Measurements from ENCODE around the gene TM4SF20. TPM values are rescaled to one million over a fixed set of nuclear protein-coding genes. Genes with fewer than 3 reads are reported as not detected.

TM4SF20 gene, protein sequence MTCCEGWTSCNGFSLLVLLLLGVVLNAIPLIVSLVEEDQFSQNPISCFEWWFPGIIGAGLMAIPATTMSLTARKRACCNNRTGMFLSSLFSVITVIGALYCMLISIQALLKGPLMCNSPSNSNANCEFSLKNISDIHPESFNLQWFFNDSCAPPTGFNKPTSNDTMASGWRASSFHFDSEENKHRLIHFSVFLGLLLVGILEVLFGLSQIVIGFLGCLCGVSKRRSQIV
- total RNA-seq = not detected

DNA sequence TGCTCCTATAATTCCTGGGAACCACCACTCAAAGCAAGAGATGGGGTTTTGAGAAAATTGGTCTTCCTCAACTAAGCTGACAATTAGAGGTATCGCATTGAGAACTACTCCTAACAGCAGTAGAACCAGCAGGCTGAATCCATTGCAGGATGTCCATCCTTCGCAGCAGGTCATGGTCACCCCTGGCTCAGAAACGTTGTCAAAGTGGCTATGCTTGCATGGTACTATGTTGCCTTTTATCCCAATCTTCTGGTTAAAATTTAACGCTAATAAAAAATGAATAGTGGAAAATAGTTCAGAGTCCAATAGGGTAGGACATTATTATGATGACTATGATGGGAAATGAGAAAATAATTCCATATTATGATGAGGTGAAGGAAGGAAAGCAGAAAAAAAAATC, at the start of gene TM4SF20:
TM4SF20 (minus strand) TSS at position 212 of the 400 bp plus-strand sequence; CDS start at position 174, 38 bp downstream.
- no peak for ATAC-seq
- peaks cover 0 to 14% of the 10 kb centered on the region in 2 donors for H3K9me3 Mint-ChIP-seq
- H3K27ac Mint-ChIP-seq = no peak within 1 kb of the TSS
- H3K36me3 Mint-ChIP-seq = peaks cover 0 to 14% of the 10 kb centered on the region in 2 donors
- no peak for DNase-seq (ENCODE audit: low spot score in 2 of 2)

DNA sequence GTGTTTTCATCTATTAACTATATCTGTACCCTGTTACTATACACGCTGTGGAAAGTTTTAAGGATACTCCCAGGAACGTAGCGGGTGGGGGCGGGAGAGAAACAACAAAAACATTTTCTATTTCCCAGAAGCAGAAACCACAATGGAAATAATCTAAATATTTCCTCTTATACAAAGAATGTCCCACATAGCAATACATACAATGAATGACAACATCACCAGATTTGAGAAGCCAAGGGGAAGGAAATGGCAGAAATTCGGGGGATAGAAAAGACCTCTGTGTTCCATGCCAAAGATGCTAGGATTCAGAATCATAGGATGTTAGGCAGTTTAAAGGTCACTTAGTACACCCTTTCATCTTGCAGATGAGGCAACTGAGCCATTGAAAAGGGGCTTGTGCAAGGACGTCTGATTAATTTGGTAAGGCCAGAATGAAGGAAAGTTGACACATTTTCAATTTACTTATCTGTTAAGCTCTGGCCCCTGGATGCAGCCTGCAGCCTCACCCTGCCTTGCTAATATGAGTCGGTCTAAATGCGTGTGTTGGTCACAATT, 49.7 kb upstream of the TM4SF20 start:
- ATAC-seq = no peak
- Mint-ChIP-seq H3K36me3 (peaks cover 22 to 30% of the 10 kb centered on the region in 2 donors), H3K27ac (no peak overlapping the region), H3K9me3 (peaks cover 10 to 28% of the 10 kb centered on the region in 2 donors)
- DNase-seq (ENCODE audit: low spot score in 2 of 2) = no peak

DNA sequence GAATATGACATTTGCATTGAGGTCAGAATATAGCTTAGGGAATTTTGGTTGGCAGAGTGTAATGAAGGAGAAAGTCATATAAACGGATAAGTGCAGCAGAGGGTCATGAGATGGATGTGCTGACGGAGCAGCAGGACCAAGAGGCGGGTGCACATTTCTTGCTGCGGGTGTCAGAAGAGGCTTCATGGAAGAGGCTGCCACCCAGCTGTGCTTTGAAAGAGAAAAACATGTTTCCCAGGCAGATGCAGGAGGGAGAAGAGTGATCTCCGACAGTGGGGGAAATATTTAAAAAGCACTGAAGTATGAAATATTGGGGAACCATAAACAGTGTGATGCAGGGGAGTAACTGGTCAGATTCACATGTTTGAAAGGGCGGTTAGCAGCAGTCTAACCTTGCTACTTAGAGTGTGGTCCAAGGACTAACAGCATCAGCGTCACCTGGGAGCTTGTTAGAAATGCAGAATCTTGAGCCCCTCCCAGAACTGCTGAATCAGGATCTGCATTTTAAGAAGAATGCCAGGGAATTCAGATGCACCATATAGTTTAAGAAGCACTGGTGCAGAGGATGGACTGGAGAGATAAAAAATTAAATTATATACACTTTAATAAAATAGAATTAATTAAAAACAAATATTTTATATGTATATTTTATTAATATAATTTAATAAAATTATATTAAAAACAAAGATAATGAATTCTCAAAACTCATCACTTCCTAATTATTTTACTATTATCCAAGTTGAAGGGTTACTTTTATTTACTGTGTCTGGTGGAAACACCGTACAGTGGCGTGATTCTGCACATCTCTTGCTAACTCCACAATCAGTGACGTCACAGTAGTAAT, 44.8 kb upstream of the TM4SF20 start:
- Mint-ChIP-seq H3K9me3 (peaks cover 0 to 6% of the 10 kb centered on the region in 2 donors), H3K36me3 (no peaks in the 10 kb centered on the region), H3K27ac (no peak overlapping the region)
- ATAC-seq = no peak
- DNase-seq (ENCODE audit: low spot score in 2 of 2) = no peak

DNA sequence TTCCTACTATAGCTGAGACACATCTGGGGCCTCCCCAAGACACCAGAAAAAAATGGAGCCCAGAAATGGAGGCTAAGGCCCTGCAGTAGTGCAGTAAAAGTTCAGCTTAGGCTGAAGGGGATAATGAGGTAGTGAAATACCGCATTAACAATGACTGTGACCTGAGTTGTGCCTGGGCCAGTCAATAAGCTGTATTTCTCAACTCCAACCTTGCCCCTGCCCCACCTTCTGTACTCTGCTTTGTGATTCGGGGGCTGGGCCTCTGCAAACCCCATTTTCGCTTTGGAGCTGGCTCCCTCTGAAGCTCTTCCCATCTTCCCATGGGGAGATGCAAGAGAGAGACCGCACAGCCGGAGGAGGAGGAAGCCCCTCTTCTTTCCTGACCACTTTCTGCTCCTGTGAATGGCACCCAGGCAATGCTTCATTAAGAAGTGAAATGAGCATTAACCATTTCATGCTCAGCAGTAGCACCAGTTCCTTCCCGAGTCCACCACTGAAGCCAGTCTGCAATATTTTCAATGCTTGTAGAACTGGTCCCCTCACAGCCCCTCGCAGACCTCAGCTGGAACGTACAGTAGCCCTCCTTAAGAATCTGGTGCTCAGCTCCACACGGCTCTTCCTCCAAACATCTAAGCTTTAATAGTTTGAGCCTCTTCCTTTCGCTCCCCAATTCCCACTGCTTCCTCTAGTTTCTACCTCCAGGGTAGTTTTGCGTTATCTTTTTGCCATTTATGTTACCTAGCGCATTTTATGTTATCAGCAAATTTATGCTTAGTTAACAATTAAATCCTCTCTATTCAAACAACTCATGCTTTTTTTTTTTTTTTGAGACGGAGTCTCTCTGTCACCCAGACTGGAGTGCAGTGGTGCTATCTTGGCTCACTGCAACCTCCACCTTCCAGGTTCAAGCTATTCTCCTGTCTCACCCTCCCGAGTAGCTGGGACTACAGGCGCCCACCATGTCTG, 41.3 kb upstream of the TM4SF20 start:
- ATAC-seq (no peak), DNase-seq (ENCODE audit: low spot score in 2 of 2) (no peak)
- H3K9me3 Mint-ChIP-seq = no peaks in the 10 kb centered on the region
- H3K36me3 Mint-ChIP-seq = peaks cover 0 to 7% of the 10 kb centered on the region in 2 donors
- H3K27ac Mint-ChIP-seq = no peak overlapping the region

DNA sequence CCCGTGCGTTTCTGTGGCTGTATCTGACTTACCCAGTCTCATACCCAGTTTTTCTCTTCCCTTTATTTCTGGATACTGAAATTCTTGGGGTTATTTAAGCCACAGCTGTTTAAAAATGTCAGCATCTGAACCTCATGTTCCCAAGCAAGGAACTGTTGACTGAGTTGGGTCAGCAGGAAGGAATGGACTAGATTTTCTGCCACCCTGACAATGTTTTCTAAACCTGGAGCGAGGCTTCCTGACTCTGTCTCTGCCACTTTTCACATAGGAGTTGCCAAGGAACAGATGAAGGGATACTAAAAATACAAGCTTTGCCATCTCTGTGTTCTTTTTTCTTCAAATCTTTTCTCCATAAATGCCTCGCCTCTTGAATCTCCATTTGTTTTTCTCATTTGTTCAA, 37.6 kb upstream of the TM4SF20 start:
- Mint-ChIP-seq H3K27ac (peak overlapping the region in 1 of 2 donors; percentile 84), H3K36me3 (peaks cover 0 to 7% of the 10 kb centered on the region in 2 donors), H3K9me3 (no peaks in the 10 kb centered on the region)
- ATAC-seq (no peak), DNase-seq (ENCODE audit: low spot score in 2 of 2) (no peak)

DNA sequence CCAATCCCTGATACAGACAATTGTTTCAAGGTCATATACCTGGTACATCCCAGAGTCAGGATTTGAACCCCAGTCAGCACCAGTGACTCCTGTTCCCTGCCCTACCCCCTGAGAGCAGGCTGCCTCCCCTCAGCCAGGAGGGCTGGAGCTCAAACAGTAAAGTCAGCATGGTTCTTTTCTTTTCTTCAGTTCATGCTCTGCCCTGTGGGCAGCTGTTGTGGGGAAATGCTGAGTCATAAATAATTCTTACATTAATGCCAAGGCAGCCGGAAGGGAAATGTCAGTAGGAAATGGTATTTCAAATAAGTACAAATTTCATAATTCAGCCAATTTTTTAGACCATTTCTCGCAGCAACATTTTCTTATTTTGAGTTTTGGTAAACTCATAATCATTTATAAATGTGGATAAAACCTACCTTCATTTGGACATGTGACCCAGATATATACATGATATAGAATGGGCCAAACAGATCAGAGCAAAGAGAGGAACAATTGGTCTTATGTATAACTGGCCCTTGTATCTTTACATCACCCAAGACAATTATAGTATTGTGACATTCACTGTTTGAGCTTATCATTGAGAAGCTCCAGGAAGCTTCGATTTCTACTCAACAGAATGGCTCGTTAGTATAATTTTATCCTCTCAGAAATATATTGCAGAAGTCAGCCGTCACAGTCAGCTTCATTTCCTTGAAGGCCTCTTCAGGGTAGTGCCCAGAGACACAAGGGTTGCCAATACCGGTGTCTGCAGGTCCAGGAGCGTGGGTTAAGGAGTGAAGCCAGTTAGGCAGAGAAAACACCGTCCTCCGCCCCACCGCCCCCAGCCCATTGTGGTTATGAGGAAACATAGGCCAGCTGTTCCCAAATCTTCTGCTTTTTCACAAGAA, 36.7 kb upstream of the TM4SF20 start:
- H3K27ac Mint-ChIP-seq = peak overlapping the region in 1 of 2 donors; percentile 93
- H3K9me3 Mint-ChIP-seq = no peaks in the 10 kb centered on the region
- DNase-seq (ENCODE audit: low spot score in 2 of 2) = no peak
- ATAC-seq = no peak
- peaks cover 0 to 7% of the 10 kb centered on the region in 2 donors for H3K36me3 Mint-ChIP-seq

DNA sequence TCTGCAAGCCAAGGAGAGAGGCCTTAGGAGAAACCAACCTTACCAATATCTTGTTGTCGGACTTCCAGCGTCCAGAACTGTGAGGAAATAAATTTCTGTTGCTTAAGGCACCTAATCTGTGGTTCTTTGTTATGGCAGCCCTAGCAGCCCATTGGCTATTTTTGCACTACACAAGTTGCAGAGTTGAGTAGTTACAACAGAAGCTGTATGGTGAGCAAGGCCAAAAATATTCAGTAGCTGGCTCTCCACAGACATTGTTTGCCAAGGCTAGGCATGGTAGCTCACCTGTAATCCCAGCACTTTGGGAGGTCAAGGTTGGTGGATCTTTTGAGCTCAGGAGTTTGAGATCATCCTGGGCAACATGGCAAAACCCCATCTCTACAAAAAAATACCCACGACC, 35.7 kb upstream of the TM4SF20 start:
- Mint-ChIP-seq H3K36me3 (peaks cover 0 to 7% of the 10 kb centered on the region in 2 donors), H3K9me3 (no peaks in the 10 kb centered on the region), H3K27ac (no peak overlapping the region)
- DNase-seq (ENCODE audit: low spot score in 2 of 2) (no peak), ATAC-seq (no peak)

DNA sequence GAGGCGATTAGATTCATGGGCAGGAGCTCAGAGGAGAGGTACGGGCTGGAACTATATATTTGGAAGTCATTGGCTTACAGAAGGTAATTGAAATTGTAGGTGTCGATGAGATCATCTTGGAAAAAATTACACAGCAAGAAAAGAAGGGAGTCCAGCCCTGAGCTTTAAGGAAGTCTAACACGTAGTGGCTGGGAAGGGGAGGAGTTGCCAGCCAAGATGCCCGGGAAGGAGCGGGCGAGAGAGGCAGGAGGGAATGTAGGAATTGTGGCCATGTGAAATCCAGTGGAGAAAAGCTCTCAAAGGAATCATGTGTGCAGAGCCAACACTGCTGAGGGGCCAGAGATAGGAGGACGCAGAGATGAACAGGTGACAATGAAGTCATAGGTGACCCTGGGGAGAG, 34.3 kb upstream of the TM4SF20 start:
- ATAC-seq = no peak
- DNase-seq (ENCODE audit: low spot score in 2 of 2) = no peak
- Mint-ChIP-seq H3K9me3 (no peaks in the 10 kb centered on the region), H3K27ac (peak overlapping the region; percentile 3 to 14), H3K36me3 (peaks cover 0 to 7% of the 10 kb centered on the region in 2 donors)

DNA sequence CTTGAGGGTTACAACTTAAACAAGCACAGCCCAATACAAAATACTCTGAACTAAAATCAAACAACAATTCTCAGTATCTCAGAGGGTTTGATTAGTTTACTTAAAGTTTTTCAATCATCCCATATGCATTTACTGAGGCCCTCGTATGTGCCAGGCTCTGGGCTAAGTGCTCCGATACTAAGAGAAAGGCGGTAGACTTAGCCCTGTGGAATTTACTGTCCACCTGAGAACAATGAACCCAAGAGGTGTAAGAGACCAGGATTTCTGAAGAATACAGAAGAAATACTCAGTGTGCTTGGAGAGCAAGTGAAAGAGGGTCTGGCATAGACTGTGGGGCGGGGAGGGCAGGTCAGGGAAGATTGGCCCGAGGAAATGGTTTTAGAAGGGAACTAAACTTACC, 33.8 kb upstream of the TM4SF20 start:
- no peak for ATAC-seq
- Mint-ChIP-seq H3K9me3 (no peaks in the 10 kb centered on the region), H3K27ac (peak overlapping the region; percentile 14 to 51), H3K36me3 (peaks cover 0 to 12% of the 10 kb centered on the region in 2 donors)
- DNase-seq (ENCODE audit: low spot score in 2 of 2) = no peak

DNA sequence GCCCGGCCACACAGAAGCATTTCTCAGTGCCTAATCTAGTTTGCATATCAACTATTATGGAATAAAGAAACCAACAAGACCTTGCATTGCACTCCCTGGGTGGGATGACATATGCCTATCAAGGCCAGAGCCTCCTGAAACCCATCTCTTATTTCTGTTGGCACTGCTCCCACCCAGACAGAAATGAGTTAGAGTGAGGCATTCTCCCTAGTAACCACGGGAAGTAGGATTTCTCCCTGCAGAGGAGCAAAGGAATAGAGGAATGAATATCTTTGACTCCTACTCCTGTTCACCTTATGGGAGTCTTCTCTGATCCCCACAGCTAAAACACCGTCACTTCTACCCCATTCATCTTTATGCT, 32.9 kb upstream of the TM4SF20 start:
- Mint-ChIP-seq H3K9me3 (no peaks in the 10 kb centered on the region), H3K27ac (peak overlapping the region; percentile 87 to 95), H3K36me3 (peaks cover 0 to 11% of the 10 kb centered on the region in 2 donors)
- ATAC-seq (no peak), DNase-seq (ENCODE audit: low spot score in 2 of 2) (no peak)

DNA sequence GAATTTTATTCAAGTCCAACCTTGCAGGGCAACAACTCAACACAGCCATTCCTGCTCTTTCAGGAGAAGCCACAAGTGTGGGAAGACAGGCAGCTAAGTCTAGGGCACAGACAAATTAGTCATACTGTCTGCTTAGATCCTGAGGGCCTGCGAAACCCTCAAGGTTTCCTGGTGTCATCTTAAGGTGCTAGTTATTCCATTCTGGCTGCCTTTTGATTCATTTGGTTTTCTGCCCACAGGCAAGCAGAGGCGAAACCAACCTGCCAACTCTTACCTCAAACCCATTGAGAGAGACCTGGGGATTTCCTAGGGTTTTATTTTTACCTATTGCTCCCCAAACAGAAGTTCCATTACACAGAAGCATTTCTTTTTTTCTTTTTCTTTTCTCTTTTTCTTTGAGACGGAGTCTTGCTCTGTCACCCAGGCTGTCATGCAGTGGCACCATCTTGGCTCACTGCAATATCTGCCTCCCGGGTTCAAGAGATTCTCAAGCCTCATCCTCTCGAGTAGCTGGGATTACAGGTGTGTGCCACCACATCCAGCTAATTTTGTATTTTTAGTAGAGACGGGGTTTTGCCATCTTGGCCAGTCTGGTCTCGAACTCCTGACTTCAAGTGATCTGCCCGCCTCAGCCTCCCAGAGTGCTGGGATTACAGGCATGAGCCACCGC, 32.3 kb upstream of the TM4SF20 start:
- ATAC-seq = peak; percentile 95 to 96
- Mint-ChIP-seq H3K36me3 (peaks cover 0 to 7% of the 10 kb centered on the region in 2 donors), H3K27ac (peak overlapping the region; percentile 87 to 95), H3K9me3 (no peaks in the 10 kb centered on the region)
- peak; percentile 62 to 85 for DNase-seq (ENCODE audit: low spot score in 2 of 2)

DNA sequence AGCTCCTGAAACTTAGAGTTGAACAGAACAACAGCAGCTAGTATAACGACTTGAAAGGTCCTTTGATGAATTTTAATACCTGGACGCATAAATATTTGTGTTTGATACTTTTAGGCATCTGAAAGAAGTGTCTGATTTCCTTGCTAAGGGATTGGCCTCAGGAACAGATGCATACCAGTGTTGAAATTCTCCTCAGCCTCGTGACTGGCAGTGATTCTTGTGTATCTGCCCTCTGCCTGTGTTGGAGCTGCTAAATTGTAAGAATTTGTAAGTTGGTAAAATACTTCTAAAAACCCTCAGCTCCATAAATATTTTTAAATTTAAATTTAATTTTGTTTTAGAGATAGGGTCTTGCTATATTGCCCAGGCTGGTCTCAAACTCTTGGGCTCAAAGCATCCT, 31.1 kb upstream of the TM4SF20 start:
- peaks cover 0 to 7% of the 10 kb centered on the region in 2 donors for H3K36me3 Mint-ChIP-seq
- H3K27ac Mint-ChIP-seq = no peak overlapping the region

DNA sequence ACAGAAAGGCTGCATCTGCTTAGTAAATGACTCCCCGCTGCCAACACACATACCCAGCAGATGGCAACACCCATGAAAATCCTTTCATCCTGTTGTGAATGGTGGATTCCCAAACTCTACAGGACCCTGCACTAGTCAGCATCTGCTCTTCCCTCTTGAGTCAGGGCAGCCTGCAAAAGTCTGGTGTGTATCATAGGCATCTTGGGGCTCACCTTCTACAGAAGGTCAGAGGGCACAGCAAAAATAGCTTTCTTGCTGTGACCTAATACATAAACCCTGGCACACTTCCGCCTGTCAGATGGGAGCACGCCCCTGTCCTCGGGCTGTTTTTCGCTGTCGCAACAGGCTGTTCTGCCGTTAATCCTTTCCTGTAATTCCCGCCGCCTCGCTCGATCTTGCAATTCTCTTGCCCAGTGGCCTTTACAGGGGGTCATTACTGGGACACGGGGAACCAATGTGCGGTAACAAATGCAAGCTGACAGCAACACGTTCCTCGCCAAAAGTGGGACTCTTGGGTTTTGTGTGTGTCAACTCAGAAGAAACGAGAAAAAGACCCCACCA, 28.6 kb upstream of the TM4SF20 start:
- Mint-ChIP-seq H3K36me3 (peaks cover 0 to 7% of the 10 kb centered on the region in 2 donors), H3K27ac (peak overlapping the region in 1 of 2 donors; percentile 78), H3K9me3 (no peaks in the 10 kb centered on the region)
- DNase-seq (ENCODE audit: low spot score in 2 of 2) (no peak), ATAC-seq (no peak)

More for the DNA sequence above, 31.1 kb upstream of the TM4SF20 start:
- ATAC-seq = no peak
- no peak for DNase-seq (ENCODE audit: low spot score in 2 of 2)
- H3K9me3 Mint-ChIP-seq = no peaks in the 10 kb centered on the region

DNA sequence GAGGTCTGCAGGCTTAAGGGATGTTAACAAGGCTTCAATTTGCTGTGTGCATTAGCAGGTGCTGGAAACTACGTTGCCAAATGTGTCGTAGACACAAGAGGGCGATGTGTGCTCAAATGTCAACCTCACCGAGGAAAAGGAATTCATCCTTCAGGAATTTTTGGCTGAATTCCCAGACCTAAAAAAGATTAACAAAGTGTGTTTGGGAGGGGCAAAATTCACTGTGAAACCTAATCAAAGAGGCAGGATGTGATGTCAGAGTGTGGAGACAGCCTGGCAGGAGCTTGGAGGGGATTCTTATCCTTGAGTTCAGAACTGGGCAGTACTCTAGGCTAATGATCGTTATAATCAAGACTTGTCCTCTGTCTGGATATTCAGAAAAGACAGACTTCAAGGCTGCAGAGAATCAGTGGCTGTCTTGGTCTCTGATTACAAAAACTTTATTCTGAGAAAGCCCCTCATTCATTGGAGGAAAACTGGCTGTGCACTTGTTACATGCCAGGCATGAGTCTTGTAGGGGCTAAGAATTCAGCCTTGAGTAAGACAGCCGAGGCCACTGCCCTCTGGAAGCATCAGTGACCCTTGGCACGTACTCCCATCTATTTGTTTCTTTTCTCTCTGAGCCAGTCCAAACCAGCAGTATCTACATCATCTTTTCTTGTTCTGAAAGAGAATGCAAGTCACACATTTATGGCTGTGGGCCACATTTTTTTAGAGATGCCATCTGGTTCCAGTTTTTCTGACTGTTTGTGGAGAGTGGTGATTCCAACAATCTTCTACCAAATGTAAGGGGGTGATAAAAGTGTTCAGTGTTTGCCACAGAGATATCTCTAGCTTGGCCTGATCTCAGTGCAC, 27.3 kb upstream of the TM4SF20 start:
- Mint-ChIP-seq H3K27ac (no peak overlapping the region), H3K36me3 (peaks cover 0 to 7% of the 10 kb centered on the region in 2 donors), H3K9me3 (no peaks in the 10 kb centered on the region)
- no peak for DNase-seq (ENCODE audit: low spot score in 2 of 2)
- peak in 1 of 2 donors; percentile 42 for ATAC-seq
